Effector CD4-positive, alpha-beta T cell (primary cell): Measurements from ENCODE around the gene BEND2. TPM values are rescaled to one million over a fixed set of nuclear protein-coding genes. Genes with fewer than 3 reads are reported as not detected.
"Not testable (repeated sequence)": the region's sequence is repeated elsewhere in the genome, so short reads cannot be mapped to it uniquely, and the experiment has no call there.

Source experiments
- DNase-seq: peaks from one replicate; pipeline ENCODE4 v3.0.0-alpha.2; 2020
- total RNA-seq: gene quantifications from one replicate; lab custom pipeline; 2026; lab: John Stamatoyannopoulos, UW

The BEND2 gene
- total RNA-seq: not detected

- no peak for DNase-seq
Measured at GRCh38 chrX:18220786-18221185, at the start of gene BEND2. Gene BEND2, minus strand, starts transcription at chrX:18220886. Its CDS starts 136 bp downstream, at chrX:18220750.

GRCh38 chrX:18255059-18255458 is 34.4 kb upstream of the BEND2 start:
- DNase-seq: no peak

GRCh38 chrX:18252644-18253359 is 32.1 kb upstream of the BEND2 start:
- DNase-seq: no peak

DNA sequence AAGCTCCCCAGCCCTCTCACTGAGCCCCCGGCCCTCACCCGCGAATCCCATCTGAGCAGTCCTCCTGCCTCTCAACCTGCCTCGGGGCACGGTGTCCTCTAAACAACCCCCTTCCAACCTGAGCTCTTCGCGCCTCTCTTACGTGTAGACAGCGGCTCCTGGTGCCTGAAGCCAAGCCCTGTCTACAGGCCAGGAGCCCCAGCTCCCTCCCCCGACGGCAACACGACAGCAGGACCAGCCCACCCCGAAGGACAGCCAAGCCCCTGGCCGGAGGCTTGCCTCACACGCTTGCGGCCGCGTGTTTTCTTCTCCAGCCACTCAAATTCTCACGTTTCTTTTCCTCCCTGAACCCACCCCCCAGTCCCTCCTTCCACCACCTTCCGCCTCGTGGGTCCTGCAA is 9.0 kb upstream of the BEND2 start:
- DNase-seq: not testable (repeated sequence)

DNA sequence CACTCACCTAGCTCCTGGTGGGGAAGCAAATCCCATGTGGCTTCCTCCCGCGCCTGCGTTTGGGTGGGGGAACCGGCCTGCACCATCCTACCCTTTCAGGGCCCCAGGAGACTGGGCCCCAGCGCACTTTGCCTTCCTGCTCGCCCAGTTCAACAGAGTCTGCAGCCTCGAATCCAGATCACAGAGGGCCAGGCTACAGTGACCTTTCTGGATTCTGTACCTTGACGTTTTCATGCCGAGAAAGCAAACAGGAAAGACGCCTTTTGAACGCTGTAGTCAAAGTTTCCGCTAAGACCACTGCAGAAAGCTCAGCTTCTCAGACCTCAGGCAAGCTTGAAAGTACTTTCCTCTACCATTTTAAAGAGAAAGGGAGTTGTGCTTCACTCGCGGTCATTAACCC is 7.4 kb upstream of the BEND2 start:
- no peak for DNase-seq

GRCh38 chrX:18227458-18227857 is 6.8 kb upstream of the BEND2 start:
- no peak for DNase-seq

GRCh38 chrX:18210470-18210869 is 10.2 kb downstream of the BEND2 start:
- no peak for DNase-seq

DNA sequence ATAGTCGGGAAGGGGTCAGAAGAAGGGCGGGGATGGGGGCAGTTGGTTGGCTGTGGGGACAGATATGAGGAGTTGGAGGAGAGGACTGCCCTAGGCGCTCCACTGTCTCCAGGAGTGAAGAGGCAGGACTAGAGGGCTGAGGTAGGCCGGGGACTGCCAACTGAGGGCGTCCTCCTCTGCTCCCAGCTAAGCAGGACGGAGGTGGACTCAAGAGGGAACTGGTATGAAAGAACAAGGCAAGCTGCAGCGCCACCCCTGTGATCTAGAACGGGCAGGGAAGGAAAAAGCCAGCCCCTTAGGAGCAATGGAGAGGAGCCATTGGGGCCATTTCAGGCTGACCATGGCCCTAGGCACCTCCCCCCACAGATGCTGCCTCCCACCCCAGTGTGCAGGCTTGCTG is 14.0 kb downstream of the BEND2 start:
- DNase-seq: no peak

- no peak for DNase-seq
Measured at GRCh38 chrX:18203631-18204030, 17.1 kb downstream of the BEND2 start.

- DNase-seq: no peak
Measured at GRCh38 chrX:18194688-18195087, 26.0 kb downstream of the BEND2 start.

- no peak for DNase-seq
Measured at GRCh38 chrX:18179446-18179845, 41.2 kb downstream of the BEND2 start.

- DNase-seq: no peak
Measured at GRCh38 chrX:18174971-18175370, 45.7 kb downstream of the BEND2 start.

- DNase-seq: no peak
Measured at GRCh38 chrX:18174209-18174608, 46.5 kb downstream of the BEND2 start.

DNA sequence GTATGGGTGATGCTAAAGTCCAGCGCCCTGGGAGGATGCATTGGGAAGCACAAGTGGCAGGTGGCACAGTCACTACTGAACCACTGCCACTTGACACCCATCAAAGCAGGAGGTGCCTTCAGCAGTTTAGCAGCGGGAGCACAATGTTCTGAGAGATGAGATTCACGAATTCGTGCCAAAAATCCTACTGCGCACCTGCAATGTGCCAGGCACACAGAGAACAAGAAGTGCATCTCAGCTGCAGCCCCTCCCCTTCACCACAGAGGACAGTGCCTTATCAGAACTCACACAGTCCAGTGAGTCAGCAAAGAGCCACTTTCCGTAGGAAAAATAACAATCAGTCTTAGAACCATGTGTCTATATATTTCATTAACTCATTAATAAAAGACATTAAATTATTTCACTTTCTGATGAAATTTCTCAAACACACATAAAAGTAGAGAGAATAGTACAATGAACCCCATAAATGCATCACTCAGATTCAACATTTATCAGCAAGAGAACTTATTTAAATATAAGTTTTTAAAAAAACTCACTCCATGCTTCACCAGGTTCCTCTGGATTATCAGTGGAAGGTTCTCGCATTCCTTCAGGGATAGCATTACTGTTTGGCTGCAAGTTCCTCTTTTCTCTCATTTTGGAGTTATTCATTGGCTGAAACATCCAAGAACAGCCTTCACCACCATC is 47.0 kb downstream of the BEND2 start:
- DNase-seq: no peak

GRCh38 chrX:18172970-18173369 is 47.7 kb downstream of the BEND2 start:
- no peak for DNase-seq

DNA sequence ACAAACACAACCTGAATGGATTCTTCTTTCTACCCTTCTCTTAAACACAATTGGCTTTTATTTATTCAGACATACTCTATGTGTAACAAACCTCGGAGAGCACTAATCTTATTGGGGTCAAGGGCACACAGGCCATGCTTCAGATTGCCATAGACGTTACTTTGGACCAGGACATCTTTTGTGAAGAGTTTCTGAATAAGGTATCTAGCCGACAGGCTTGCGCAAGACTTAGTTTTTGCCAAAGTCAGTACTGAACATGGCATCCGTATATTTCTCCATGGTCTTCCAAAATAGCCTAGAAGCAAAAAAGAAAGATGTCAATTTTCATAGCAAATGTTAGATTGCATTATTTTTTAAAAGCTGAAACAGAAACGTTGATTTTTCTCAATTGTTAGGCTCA is 49.8 kb downstream of the BEND2 start:
- DNase-seq: no peak

DNA sequence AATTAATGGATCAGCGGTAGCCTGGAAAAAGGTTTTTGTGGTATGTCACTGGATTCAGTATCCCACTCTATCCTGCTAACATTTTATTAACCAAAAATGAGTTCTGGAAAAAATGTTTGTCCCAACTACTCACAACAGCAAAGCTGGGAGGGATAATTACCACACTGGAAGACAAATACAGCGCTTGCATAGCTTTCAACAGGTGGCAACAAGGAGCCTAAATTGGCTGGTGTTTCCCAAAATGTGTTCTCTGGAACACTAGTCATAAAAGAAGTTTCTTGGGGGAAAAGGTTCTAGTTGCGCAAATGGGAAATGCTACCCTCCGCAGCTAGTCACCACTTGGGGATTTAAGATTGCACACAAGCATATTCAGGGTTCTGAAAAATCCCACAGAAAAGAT is 54.6 kb downstream of the BEND2 start:
- no peak for DNase-seq

DNA sequence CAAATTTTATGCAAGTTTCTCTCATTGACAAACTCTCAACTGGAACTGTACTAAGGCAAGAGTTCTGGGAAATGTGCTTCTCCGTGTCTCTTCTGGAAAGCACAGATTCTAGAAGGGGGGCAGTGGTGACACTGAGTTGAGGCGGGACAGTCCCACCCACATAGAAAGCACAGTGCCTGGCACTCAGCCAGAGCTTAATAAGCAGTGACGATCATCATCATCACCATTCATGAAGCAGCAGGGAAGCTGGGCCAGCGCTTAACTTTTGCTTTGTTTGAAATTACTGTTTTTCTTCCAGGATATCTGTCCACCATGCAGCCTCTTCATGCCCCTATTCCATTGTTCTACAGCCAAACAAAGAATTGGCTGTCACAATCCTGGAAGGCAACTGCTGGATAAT is 60.3 kb downstream of the BEND2 start:
- DNase-seq: no peak

DNA sequence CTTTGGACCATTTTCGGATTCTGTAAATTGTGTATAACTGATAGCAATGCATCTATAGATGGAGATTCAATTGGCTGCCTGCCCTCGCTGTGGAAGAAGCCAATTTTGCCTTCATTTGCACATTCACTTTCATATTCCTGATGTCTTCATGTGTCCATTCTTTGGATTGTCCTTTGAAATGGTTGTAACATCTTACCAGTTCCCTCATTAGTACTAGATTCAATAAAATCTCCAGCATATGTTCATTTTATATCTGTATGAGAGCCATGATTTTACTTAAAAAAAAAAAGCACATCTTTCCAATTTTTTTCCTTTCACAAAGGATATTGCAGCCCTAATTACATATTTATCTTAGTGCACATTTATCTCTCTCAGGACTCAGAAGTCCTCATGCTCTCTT is 61.7 kb downstream of the BEND2 start:
- DNase-seq: no peak

DNA sequence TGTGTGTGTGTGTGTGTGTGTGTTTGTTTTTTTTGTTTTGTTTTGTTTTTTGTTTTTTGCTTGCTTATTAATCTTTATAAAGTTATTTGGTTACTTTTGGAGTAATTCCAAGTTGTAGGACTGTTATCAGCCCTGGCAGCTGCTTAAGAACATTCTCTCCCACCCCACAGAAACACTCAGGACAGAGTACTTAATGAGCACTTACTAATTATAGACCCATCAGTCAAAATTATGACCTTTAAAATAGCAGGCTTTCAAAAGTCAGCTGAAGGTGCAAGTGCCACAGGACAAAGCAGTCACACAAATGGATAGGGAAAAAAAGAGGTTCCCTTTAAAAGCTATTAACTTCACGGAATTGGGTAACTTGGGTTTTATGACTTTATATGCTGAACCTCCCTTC is 69.0 kb downstream of the BEND2 start:
- no peak for DNase-seq

GRCh38 chrX:18151157-18151556 is 69.5 kb downstream of the BEND2 start:
- no peak for DNase-seq

DNA sequence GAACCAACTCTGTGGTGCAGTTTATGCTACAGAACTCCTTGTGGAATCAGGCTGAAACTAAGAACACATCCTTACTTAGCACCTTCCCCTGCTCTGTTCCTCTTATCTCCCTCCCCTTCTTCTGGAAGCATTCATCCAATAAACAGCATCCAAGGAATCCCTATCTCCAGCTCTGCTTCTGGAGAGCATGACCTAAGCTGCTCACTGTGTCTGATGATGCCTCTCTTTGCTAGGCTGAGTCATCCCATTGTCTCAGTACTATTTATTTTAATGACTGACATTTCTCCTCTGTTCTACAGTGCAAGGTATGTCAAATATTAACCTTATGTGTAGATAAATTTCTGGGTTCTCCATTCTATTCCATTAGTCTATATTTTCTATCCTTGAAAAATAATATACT is 71.2 kb downstream of the BEND2 start:
- no peak for DNase-seq

- DNase-seq: no peak
Measured at GRCh38 chrX:18146954-18147353, 73.7 kb downstream of the BEND2 start.

DNA sequence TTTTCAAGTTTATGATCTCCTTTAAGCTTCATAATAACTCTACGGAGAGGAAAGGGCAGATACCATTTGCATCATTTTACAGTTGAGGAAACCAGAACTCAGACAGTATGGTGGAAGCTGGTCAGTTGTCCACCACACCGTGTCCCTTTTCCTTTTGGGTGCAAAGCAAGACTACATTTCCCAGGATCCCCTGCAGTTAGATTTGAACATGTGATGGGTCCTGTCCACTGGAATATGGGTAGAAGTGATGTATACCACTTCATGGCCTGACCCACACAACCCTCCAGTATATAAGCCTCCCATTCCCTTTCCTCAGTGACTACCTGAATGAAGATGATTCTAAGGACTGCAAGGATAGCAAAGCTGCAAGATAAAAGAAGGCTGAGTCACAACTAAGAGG is 74.7 kb downstream of the BEND2 start:
- no peak for DNase-seq

GRCh38 chrX:18136816-18137215 is 83.9 kb downstream of the BEND2 start:
- DNase-seq: no peak
